ENCODE results near the gene PRXL2B. TPM values are rescaled to one million over a fixed set of nuclear protein-coding genes. Genes with fewer than 3 reads are reported as not detected.
"Not testable (repeated sequence)": the region's sequence is repeated elsewhere in the genome, so short reads cannot be mapped to it uniquely, and the experiment has no call there.

PRXL2B gene
- total RNA-seq, 1 donor from 2014 or later, result 8.2 TPM

DNA sequence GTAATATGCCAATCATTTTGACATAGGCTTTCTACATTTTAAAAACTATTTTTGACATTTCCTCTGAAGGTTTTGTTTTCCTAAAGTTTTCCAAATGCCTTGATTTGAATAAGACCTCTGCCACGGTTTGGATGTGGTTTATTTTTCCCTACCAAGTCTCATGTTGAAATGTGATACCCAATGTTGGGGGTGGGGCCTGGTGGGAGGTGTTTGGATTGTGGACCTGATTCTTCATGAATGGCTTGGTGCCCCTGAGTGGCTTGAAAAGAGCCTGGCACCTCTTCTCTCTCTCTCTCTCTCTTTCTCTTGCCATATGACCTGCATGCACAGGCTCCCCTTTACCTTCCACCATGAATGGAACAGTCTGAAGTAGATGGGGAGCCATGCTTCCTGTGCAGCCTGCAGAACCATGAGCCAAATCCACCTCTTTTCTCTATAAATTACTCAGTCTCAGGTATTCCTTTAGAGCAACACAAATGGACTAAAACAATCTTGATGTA, 31.4 kb downstream of the PRXL2B start:
- Histone ChIP-seq H3K9me3 (replicated peaks) (peaks cover 48% of the 10 kb centered on the region), H3K36me3 (no peaks in the 10 kb centered on the region), H3K27me3 (ENCODE audit: low read depth) (peaks cover 59% of the 10 kb centered on the region), H3K27ac (replicated peaks) (no peak overlapping the region), H3K4me3 (no peak overlapping the region), H3K4me1 (no peaks in the 10 kb centered on the region)
- intact Hi-C loops (cut with micrococcal nuclease), result no loop called here
- DNase-seq, result no peak
- TF ChIP-seq, protein P1, sequence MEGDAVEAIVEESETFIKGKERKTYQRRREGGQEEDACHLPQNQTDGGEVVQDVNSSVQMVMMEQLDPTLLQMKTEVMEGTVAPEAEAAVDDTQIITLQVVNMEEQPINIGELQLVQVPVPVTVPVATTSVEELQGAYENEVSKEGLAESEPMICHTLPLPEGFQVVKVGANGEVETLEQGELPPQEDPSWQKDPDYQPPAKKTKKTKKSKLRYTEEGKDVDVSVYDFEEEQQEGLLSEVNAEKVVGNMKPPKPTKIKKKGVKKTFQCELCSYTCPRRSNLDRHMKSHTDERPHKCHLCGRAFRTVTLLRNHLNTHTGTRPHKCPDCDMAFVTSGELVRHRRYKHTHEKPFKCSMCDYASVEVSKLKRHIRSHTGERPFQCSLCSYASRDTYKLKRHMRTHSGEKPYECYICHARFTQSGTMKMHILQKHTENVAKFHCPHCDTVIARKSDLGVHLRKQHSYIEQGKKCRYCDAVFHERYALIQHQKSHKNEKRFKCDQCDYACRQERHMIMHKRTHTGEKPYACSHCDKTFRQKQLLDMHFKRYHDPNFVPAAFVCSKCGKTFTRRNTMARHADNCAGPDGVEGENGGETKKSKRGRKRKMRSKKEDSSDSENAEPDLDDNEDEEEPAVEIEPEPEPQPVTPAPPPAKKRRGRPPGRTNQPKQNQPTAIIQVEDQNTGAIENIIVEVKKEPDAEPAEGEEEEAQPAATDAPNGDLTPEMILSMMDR (IDR thresholded peaks at IDR 0.05; ENCODE audit: borderline replicate concordance), result no peak

DNA sequence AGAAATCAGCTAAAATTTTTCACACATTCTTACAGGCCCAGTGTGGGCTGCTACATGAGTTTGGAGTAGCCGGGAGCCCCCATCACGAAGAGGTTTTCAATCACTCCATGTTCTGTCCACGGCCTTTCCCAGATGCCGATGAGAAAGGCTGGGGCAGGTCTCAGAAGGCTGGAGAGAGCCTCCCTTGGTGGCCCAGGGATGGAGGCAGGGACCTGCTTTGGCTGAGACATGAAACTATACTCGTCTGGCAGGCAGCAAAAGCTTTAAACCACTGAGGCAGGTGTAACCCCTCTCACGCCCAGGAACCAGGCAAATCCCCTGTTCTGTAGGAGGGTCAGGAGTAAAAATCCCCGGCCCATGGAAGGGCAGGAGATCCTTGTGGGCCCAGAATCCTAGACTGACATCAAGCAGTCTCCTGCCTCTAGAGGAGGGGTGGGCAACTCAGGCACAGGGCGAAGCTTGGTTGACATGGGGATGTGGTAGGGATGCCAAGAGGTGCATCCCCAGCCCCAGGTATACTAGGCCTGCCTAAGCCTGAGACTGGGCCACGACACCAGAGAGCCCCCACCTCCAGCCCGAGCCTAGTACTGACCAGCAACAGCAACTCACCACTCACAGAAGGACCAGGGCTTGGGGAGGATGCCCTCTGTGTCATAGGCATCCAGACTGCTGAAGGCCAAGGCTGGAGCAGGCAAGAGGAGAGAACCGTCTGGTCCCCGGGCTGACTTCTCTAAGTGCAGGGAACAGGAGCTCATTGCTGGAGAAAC, 37.2 kb downstream of the PRXL2B start:
- Histone ChIP-seq H3K9me3 (replicated peaks) (peaks cover 10% of the 10 kb centered on the region), H3K4me1 (peaks cover 5% of the 10 kb centered on the region), H3K36me3 (no peaks in the 10 kb centered on the region), H3K4me3 (no peak overlapping the region), H3K27me3 (ENCODE audit: low read depth) (peaks cover 84% of the 10 kb centered on the region), H3K27ac (replicated peaks) (no peak overlapping the region)
- no peak for DNase-seq
- intact Hi-C loops (cut with micrococcal nuclease), result no loop called here
- TF ChIP-seq, protein P1 (IDR thresholded peaks at IDR 0.05; ENCODE audit: borderline replicate concordance), result no peak

GRCh38 chr1:2624735-2625300, 38.2 kb downstream of the PRXL2B start:
- Histone ChIP-seq H3K4me1 (peaks cover 10% of the 10 kb centered on the region), H3K4me3 (no peak overlapping the region), H3K27me3 (ENCODE audit: low read depth) (peaks cover 86% of the 10 kb centered on the region), H3K36me3 (no peaks in the 10 kb centered on the region), H3K27ac (replicated peaks) (no peak overlapping the region), H3K9me3 (replicated peaks) (peaks cover 10% of the 10 kb centered on the region)
- intact Hi-C loops (cut with micrococcal nuclease), result no loop called here
- DNase-seq, result no peak
- TF ChIP-seq, protein P1 (IDR thresholded peaks at IDR 0.05; ENCODE audit: borderline replicate concordance), result no peak

DNA sequence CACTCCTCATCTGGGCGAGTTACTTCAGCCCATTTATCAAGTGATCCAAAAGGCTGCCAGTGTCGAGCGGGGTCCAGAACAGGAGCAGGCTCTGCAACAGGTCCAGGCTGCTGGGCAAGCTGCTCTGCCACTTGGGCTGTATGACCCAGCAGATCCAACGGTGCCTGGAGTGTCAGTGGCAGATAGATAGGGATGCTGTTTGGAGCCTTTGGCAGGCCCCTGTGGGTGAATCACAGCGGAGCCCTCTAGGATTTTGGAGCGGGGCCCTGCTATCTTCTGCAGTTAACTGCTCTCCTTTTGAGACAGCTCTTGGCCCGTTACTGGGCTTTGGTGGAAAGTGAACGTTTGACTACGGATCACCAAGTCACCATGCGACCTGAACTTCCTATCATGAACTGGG, 38.7 kb downstream of the PRXL2B start:
- H3K36me3 ChIP-seq, result no peaks in the 10 kb centered on the region
- no peak overlapping the region for H3K4me3 ChIP-seq
- H3K27ac ChIP-seq (replicated peaks), result no peak overlapping the region
- TF ChIP-seq, protein P1 (IDR thresholded peaks at IDR 0.05; ENCODE audit: borderline replicate concordance), result no peak
- peaks cover 6% of the 10 kb centered on the region for H3K9me3 ChIP-seq (replicated peaks)
- peaks cover 86% of the 10 kb centered on the region for H3K27me3 ChIP-seq (ENCODE audit: low read depth)
- intact Hi-C loops (cut with micrococcal nuclease), result no loop called here
- no peak for DNase-seq
- peaks cover 10% of the 10 kb centered on the region for H3K4me1 ChIP-seq

DNA sequence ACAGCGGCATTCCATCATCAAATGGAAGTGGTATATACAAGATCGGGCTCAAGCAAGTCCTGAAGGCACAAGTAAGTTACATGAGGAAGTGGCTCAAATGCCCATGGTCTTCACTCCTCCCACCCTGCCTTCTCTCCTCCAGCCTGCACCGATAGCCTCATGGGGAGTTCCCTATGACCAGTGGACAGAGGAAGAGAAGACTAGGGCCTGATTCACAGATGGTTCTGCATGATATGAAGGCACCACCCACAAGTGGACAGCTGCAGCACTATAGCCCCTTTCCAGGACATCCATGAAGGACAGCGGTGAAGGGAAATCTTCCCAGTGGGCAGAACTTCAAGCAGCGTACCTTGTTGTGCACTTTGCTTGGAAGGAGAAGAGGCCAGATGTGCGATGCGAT, 39.2 kb downstream of the PRXL2B start:
- Histone ChIP-seq H3K4me1 (peaks cover 10% of the 10 kb centered on the region), H3K27me3 (ENCODE audit: low read depth) (peaks cover 86% of the 10 kb centered on the region)
- H3K36me3 ChIP-seq; H3K4me3 ChIP-seq; H3K9me3 ChIP-seq (replicated peaks); H3K27ac ChIP-seq (replicated peaks); DNase-seq; intact Hi-C loops (cut with micrococcal nuclease): not testable (repeated sequence)

GRCh38 chr1:2627746-2628145, 41.2 kb downstream of the PRXL2B start:
- peaks cover 94% of the 10 kb centered on the region for H3K27me3 ChIP-seq (ENCODE audit: low read depth)
- H3K4me1 ChIP-seq, result peaks cover 10% of the 10 kb centered on the region
- DNase-seq, result no peak
- no peaks in the 10 kb centered on the region for H3K9me3 ChIP-seq (replicated peaks)
- H3K36me3 ChIP-seq, result no peaks in the 10 kb centered on the region
- TF ChIP-seq, protein P1 (IDR thresholded peaks at IDR 0.05; ENCODE audit: borderline replicate concordance), result no peak
- H3K27ac ChIP-seq (replicated peaks), result no peak overlapping the region
- intact Hi-C loops (cut with micrococcal nuclease), result no loop called here
- H3K4me3 ChIP-seq, result no peak overlapping the region
